RWPE1 (cell line): ENCODE results near the gene S100A2.

Experiments used
- CTCF ChIA-PET: fragments of 350-600 bp; sonication (Branson Sonifier 250); formaldehyde crosslinking; extraction: SDS; loops from one replicate; lab custom pipeline; 2021; lab: Yijun Ruan, JAX
- POLR2A ChIA-PET: fragments of 400-600 bp; formaldehyde crosslinking; extraction: SDS; loops from one replicate; lab custom pipeline; 2020; ENCODE audit warnings: antibody characterized with exemption; ENCODE audit not compliant: low non-redundant PET; lab: Yijun Ruan, JAX
- DNase-seq: peaks from one replicate; pipeline ENCODE4 v3.0.0; 2012; ENCODE audit warnings: low spot score
- H3K27ac ChIP-seq: fragments of 450-650 bp; 2 replicates; pipeline ENCODE4 v1.5.1; 2017
- CTCF ChIP-seq: fragments of 450-650 bp; conservative IDR thresholded peaks from 2 replicates; pipeline ENCODE4 v1.5.1; 2017; ENCODE audit warnings: low read depth, mild to moderate bottlenecking

Gene S100A2

GRCh38 chr1:153608742-153609584, 43.3 kb upstream of the S100A2 start:
- H3K27ac ChIP-seq = peak overlapping the region; percentile 99
- ChIA-PET CTCF (interaction anchor here (0.5 to 2.3 kb wide), 5 partner anchors 8 to 72 kb away, joined by 3 to 8 read pairs (median 4); no protein-coding TSS in a partner anchor), POLR2A (no interaction called here)
- TF ChIP-seq CTCF = no peak
- peak; percentile 97 for DNase-seq

DNA sequence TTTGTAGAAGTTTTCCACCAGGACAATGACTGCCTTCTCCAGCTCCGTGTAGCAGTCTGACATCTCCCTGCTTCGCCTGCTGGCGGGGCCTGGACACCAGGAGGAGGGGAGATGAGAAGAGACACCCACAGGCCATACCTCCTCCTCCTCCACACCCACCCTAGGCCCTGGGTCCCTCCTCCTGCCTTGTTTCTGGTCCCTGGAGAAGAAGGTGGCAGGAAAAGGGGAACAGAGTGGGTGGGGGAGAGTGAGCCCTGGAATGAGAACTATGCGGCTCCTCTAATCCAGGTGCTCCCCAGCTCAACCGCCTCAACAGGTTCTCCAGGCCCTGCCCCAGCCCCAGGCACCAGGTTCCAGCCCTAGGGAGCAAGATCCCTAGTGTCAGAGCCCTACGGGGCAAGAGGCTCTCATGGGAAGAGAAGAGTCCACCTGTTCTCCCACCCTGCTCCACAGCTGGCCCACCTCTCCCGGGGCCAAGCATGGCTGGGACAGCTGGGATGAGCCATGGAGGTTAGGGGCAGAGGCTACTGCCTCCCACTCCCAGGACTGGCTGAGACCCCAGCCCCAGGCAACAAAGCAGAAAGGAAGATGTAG, 42.5 kb upstream of the S100A2 start:
- TF ChIP-seq CTCF = no peak
- POLR2A ChIA-PET = no interaction called here
- no peak for DNase-seq
- CTCF ChIA-PET = interaction anchor here (1.0 to 1.2 kb wide), 2 partner anchors 9 to 35 kb away, joined by 3 to 5 read pairs; no protein-coding TSS in a partner anchor
- peak overlapping the region; percentile 99 for H3K27ac ChIP-seq

GRCh38 chr1:153607381-153607780, 41.7 kb upstream of the S100A2 start:
- H3K27ac ChIP-seq = peak overlapping the region; percentile 99
- POLR2A ChIA-PET = interaction anchor here (0.7 kb wide), 1 partner anchor 8 kb away, joined by 3 read pairs; the partner anchor contains the start of gene S100A14
- no peak for TF ChIP-seq CTCF
- DNase-seq = no peak
- CTCF ChIA-PET = interaction anchor here (0.6 to 1.2 kb wide), 4 partner anchors 10 to 97 kb away, joined by 3 to 5 read pairs (median 4); no protein-coding TSS in a partner anchor

DNA sequence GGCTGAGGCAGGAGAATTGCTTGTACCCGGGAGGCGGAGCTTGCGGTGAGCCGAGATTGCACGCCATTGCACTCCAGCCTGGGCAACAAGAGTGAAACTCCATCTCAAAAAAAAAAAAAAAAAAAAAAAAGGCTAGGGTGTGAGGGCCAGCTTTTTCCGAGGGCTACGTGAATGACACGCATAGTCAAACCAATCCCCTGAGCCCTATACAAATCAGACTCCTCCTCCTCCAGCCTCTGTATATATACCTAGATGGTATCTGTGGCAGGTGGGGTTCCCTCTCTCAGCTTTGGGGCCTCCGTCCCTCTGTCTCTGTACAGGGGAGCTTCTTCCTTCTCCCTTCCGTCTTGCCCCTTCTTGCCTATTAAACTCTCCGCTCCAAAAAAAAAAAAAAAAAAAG, 40.5 kb upstream of the S100A2 start:
- peak overlapping the region; percentile 99 for H3K27ac ChIP-seq
- DNase-seq = no peak
- POLR2A ChIA-PET = interaction anchor here (0.7 kb wide), 1 partner anchor 24 kb away, joined by 3 read pairs; no protein-coding TSS in a partner anchor
- CTCF ChIA-PET = interaction anchor here (0.6 to 1.0 kb wide), 3 partner anchors 34 to 403 kb away, joined by 3 to 4 read pairs (median 3); no protein-coding TSS in a partner anchor
- TF ChIP-seq CTCF = no peak

GRCh38 chr1:153602749-153603148, 37.1 kb upstream of the S100A2 start:
- TF ChIP-seq CTCF = no peak
- peak overlapping the region; percentile 43 for H3K27ac ChIP-seq
- POLR2A ChIA-PET = interaction anchor here (0.5 to 0.8 kb wide), 2 partner anchors 26 to 30 kb away, joined by 3 to 4 read pairs; no protein-coding TSS in a partner anchor
- DNase-seq = no peak
- CTCF ChIA-PET = interaction anchor here (0.7 kb wide), 1 partner anchor 1122 kb away, joined by 4 read pairs; no protein-coding TSS in a partner anchor

DNA sequence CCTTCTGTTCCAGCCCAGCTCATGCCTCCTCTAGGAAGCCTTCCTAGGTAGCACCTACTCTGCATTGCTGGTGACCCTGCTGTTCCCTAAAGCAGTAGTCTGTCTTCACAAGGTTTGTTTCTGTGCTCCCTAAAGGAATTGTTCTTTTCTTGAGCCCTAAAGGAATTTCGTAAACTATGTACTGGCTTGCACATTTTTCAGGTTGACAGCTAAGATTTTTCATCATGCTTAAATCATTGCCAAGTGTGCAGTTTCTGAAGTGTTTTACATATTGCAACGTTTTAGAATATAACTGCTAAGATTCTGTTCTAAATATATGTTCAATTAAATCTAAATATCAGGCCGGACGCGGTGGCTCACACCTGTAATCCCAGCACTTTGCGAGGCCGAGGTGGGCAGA, 34.2 kb upstream of the S100A2 start:
- DNase-seq = no peak
- H3K27ac ChIP-seq = peak overlapping the region; percentile 55
- POLR2A ChIA-PET = no interaction called here
- CTCF ChIA-PET = no interaction called here
- TF ChIP-seq CTCF = no peak
